Caco-2 (cell line): ENCODE measurements around the gene HMMR. TPM values are rescaled to one million over a fixed set of nuclear protein-coding genes. Genes with fewer than 3 reads are reported as not detected.
"Not testable (repeated sequence)": the region's sequence is repeated elsewhere in the genome, so short reads cannot be mapped to it uniquely, and the experiment has no call there.

Experiments
- BruUV-seq: library from RNA; stranded (reverse); fragments of 400-500 nt; replicated peaks from 2 replicates; lab custom pipeline; 2021; lab: Mats Ljungman, UMichigan
- CTCF ChIA-PET: fragments of 300-600 bp; sonication (Branson Sonifier 250); formaldehyde crosslinking; loops from one replicate; lab custom pipeline; 2022; ENCODE audit warnings: antibody characterized with exemption; lab: Charles Lee
- POLR2A ChIA-PET: fragments of 300-600 bp; sonication (Branson Sonifier 250); formaldehyde crosslinking; loops from one replicate; lab custom pipeline; 2022; ENCODE audit warnings: antibody characterized with exemption; lab: Charles Lee
- DNase-seq, 2 experiments: peaks; one replicate each; pipeline versions ENCODE4 v3.0.0 to v3.0.0-alpha.2; 2020 to 2022
- H3K27me3 ChIP-seq: replicated peaks from 2 replicates; pipeline ENCODE4 v1.6.0; 2011; ENCODE audit warnings: low read length; ENCODE audit not compliant: control insufficient read depth, insufficient read depth
- H3K36me3 ChIP-seq: 2 replicates; pipeline ENCODE4 v1.5.1; 2011; ENCODE audit warnings: low read length; ENCODE audit not compliant: control insufficient read depth, insufficient read depth
- H3K4me1 ChIP-seq: fragments of 250-450 bp; sonication (Bioruptor Pico); 2 replicates; pipeline ENCODE4 v1.5.1; 2020; ENCODE audit warnings: mild to moderate bottlenecking
- H3K4me3 ChIP-seq: 2 replicates; pipeline ENCODE4 v1.5.1; 2011; ENCODE audit warnings: low read depth, mild to moderate bottlenecking, control low read depth, low read length
- H3K9me3 ChIP-seq: fragments of 250-450 bp; sonication (Bioruptor Pico); 2 replicates; pipeline ENCODE4 v1.5.1; 2020; ENCODE audit warnings: mild to moderate bottlenecking, moderate library complexity
- H3K27ac Mint-ChIP-seq: one replicate; pipeline ENCODE4 v1.8.0; 2022; ENCODE audit warnings: mixed read lengths; ENCODE audit not compliant: unreplicated experiment
- H3K27me3 Mint-ChIP-seq: one replicate; pipeline ENCODE4 v1.8.0; 2022; ENCODE audit warnings: mixed read lengths; ENCODE audit not compliant: insufficient read depth, unreplicated experiment
- H3K36me3 Mint-ChIP-seq: one replicate; pipeline ENCODE4 v1.8.0; 2022; ENCODE audit warnings: mild to moderate bottlenecking, mixed read lengths; ENCODE audit not compliant: insufficient read depth, unreplicated experiment
- H3K4me1 Mint-ChIP-seq: one replicate; pipeline ENCODE4 v1.8.0; 2022; ENCODE audit warnings: low read depth, mixed read lengths; ENCODE audit not compliant: unreplicated experiment
- H3K4me3 Mint-ChIP-seq: one replicate; pipeline ENCODE4 v1.8.0; 2022; ENCODE audit warnings: mild to moderate bottlenecking, moderate library complexity, mixed read lengths; ENCODE audit not compliant: unreplicated experiment
- H3K9me3 Mint-ChIP-seq: one replicate; pipeline ENCODE4 v1.8.0; 2022; ENCODE audit warnings: mixed read lengths; ENCODE audit not compliant: unreplicated experiment
- CTCF ChIP-seq, 2 experiments: fragments of 200-600 bp in 1 of 2; IDR thresholded peaks; 1 replicate in 1 of 2; 2 replicates in 1 of 2; pipeline versions ENCODE4 v1.5.1 to v1.8.0; 2011 to 2022; ENCODE audit warnings: antibody characterized with exemption in 1 of 2, control low read depth in 1 of 2, inconsistent platforms in 1 of 2, low read depth in 1 of 2, low read length in 1 of 2, mild to moderate bottlenecking in 1 of 2, moderate library complexity in 1 of 2; ENCODE audit not compliant: insufficient read depth in 1 of 2, severe bottlenecking in 1 of 2, unreplicated experiment in 1 of 2
- intact Hi-C: fragments of 100-400 bp; cut with micrococcal nuclease; formaldehyde crosslinking; loops from one replicate; pipeline ENCODE4 v1.10.0; 2022; ENCODE audit not compliant: unreplicated experiment
- total RNA-seq: library from RNA; stranded (reverse); gene quantifications from 2 replicates; pipeline ENCODE4 v1.2.3, GENCODE V29; 2022

The HMMR gene
- total RNA-seq, 1 experiment from 2014 or later, result 64.2 TPM

DNA sequence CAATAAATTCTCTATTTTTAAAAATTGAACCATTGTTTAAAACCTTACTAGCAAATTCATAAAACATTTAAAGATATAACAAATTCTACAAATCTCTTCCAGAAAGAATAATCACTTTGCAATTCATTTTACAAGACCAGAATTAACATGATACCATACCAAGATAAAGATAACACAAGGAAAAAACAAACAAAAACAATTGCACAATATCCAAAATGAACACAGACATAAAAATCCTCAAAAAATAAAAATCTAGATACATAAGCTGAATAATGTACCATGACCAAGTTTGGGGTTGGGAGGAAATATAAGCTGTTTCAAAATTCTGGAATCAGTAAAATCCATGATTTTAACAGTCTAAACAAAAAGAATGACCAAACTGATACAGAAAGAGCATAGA lies 11.9 kb upstream of the HMMR start:
- Mint-ChIP-seq H3K4me3 (no peak overlapping the region), H3K27me3 (no peaks in the 10 kb centered on the region), H3K9me3 (no peaks in the 10 kb centered on the region), H3K4me1 (no peaks in the 10 kb centered on the region), H3K27ac (no peak overlapping the region), H3K36me3 (peaks cover 79% of the 10 kb centered on the region)
- no peak for DNase-seq
- no TSS peak for BruUV-seq
- intact Hi-C loops, result no loop called here
- H3K9me3 ChIP-seq, result no peaks in the 10 kb centered on the region
- no peak overlapping the region for H3K4me3 ChIP-seq
- no peaks in the 10 kb centered on the region for H3K4me1 ChIP-seq
- ChIA-PET POLR2A (no interaction called here), CTCF (no interaction called here)
- TF ChIP-seq CTCF (IDR thresholded peaks at IDR 0.05; ENCODE audit: insufficient read depth in 1 of 2, low read depth in 1 of 2, low read length in 1 of 2, severe bottlenecking in 1 of 2, unreplicated experiment in 1 of 2), result no peak
- H3K27me3 ChIP-seq, result no peaks in the 10 kb centered on the region
- no peaks in the 10 kb centered on the region; the same call in 1 of the 2 replicates for H3K36me3 ChIP-seq

DNA sequence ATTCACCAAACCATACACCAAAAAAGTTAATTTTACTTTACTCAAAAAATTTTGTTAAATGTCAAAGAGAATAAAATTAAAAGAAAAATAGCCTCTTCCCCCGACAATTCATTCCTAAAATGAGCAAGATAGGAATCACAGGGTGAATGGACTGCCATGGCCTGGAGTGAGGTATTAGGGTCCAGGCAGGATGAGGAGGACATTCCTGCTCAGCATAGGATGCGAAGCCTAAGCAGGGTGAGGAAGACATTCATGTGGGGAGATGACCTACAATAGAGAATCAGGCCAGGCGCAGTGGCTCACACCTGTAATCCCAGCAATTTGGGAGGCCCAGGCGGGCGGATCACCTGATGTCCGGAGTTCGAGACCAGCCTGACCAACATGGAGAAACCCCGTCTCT lies 8.9 kb upstream of the HMMR start:
- Histone ChIP-seq H3K9me3 (no peaks in the 10 kb centered on the region), H3K4me3 (no peak overlapping the region), H3K4me1 (no peaks in the 10 kb centered on the region), H3K36me3 (no peaks in the 10 kb centered on the region), H3K27me3 (no peaks in the 10 kb centered on the region)
- H3K4me1 Mint-ChIP-seq, result no peaks in the 10 kb centered on the region
- H3K36me3 Mint-ChIP-seq, result peaks cover 80% of the 10 kb centered on the region
- TF ChIP-seq CTCF (IDR thresholded peaks at IDR 0.05; ENCODE audit: insufficient read depth in 1 of 2, low read depth in 1 of 2, low read length in 1 of 2, severe bottlenecking in 1 of 2, unreplicated experiment in 1 of 2), result no peak
- H3K4me3 Mint-ChIP-seq, result no peak overlapping the region
- ChIA-PET CTCF (no interaction called here), POLR2A (no interaction called here)
- no TSS peak for BruUV-seq
- no peak overlapping the region for H3K27ac Mint-ChIP-seq
- no peaks in the 10 kb centered on the region for H3K9me3 Mint-ChIP-seq
- intact Hi-C loops, result no loop called here
- DNase-seq, result no peak
- H3K27me3 Mint-ChIP-seq, result no peaks in the 10 kb centered on the region

- TF ChIP-seq CTCF (IDR thresholded peaks at IDR 0.05; ENCODE audit: insufficient read depth in 1 of 2, low read depth in 1 of 2, low read length in 1 of 2, severe bottlenecking in 1 of 2, unreplicated experiment in 1 of 2), result no peak
- H3K27ac Mint-ChIP-seq, result no peak overlapping the region
- H3K9me3 Mint-ChIP-seq, result no peaks in the 10 kb centered on the region
- Histone ChIP-seq H3K36me3 (no peaks in the 10 kb centered on the region), H3K4me1 (no peaks in the 10 kb centered on the region; the same call in 1 of the 2 replicates), H3K27me3 (no peaks in the 10 kb centered on the region), H3K9me3 (no peaks in the 10 kb centered on the region), H3K4me3 (no peak overlapping the region)
- no peak for DNase-seq
- BruUV-seq, result no TSS peak
- H3K4me1 Mint-ChIP-seq, result no peaks in the 10 kb centered on the region
- H3K36me3 Mint-ChIP-seq, result peaks cover 65% of the 10 kb centered on the region
- intact Hi-C loops, result no loop called here
- ChIA-PET POLR2A (no interaction called here), CTCF (no interaction called here)
- H3K27me3 Mint-ChIP-seq, result no peaks in the 10 kb centered on the region
- no peak overlapping the region for H3K4me3 Mint-ChIP-seq
These were observed 6.7 kb upstream of the HMMR start for GRCh38 chr5:163453705-163454104.

DNA sequence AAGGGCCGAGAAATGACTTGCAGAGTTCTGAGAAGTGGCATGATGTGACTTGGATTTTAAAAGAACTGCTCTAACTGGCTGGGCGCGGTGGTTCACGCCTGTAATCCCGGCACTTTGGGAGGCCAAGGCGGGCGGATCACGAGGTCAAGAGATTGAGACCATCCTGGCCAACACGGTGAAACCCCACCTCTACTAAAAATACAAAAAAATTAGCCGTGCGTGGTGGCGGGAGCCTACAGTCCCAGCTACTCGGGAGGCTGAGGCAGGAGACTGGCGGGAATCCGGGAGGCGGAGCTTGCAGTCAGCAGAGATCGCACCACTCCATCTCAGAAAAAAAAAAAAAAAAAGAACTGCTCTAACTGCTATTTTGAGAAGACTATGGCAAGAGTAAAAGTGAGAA lies 5.0 kb upstream of the HMMR start:
- H3K4me3 ChIP-seq, H3K27me3 ChIP-seq, BruUV-seq, H3K4me1 Mint-ChIP-seq, H3K4me1 ChIP-seq, H3K4me3 Mint-ChIP-seq, H3K36me3 ChIP-seq, H3K27ac Mint-ChIP-seq, DNase-seq, H3K9me3 ChIP-seq, H3K27me3 Mint-ChIP-seq, H3K9me3 Mint-ChIP-seq, intact Hi-C loops: not testable (repeated sequence)
- POLR2A ChIA-PET, result interaction anchor here (0.6 kb wide), 1 partner anchor 259 kb away, joined by 4 read pairs; no protein-coding TSS in a partner anchor
- H3K36me3 Mint-ChIP-seq, result peaks cover 66% of the 10 kb centered on the region
- CTCF ChIA-PET, result interaction anchor here (0.7 kb wide), 1 partner anchor 46 kb away, joined by 5 read pairs; no protein-coding TSS in a partner anchor
